ENCODE data around the gene AWAT2. TPM values are rescaled to one million over a fixed set of nuclear protein-coding genes. Genes with fewer than 3 reads are reported as not detected.

Gene AWAT2
- total RNA-seq, 1 donor from 2014 or later, result not detected

DNA sequence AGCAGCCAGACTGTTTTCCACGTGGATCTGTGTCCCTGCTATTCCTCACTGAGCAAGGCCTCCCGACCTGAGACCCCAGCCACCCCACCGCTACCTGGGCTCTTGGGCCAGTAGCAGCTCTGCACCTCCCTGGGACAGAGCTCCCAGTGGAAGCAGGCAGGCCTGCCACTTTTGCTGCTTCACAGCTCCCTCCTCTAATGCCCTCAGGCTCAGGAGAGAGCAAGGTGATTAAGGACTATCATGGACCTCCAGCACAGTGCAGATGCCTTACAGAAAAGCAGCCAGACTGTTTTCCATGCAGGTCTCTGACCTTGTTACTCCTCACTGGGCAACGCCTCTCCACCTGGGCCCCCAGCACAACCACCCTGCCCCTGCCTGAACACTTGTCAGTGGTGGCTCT lies 37.0 kb downstream of the AWAT2 start:
- CTCF ChIA-PET, result no interaction called here
- H3K4me1 Mint-ChIP-seq, result no peaks in the 10 kb centered on the region
- ATAC-seq (ENCODE audit: low read depth), result no peak

DNA sequence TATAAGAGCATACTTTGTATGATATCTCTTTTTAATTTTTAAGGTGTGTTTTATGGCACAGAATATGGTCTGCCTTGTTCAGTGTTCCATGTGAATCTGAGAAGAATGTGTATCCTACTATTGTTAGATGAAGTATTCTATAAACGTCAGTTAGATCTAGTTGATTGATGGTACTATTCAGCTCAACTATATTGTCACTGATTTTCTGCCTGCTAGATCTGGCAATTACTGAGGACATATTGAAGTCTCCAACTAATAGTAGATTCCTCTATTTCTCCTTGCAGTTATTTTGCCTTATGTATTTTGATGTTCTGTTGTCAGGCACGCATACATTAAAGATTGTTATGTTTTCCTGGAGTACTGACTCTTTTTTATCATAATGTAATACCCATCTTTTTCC lies 39.8 kb downstream of the AWAT2 start:
- intact Hi-C loops (cut with micrococcal nuclease), result no loop called here
- CTCF ChIA-PET, result no interaction called here
- Mint-ChIP-seq H3K9me3 (peaks cover 2% of the 10 kb centered on the region), H3K27ac (no peak overlapping the region), H3K4me1 (no peaks in the 10 kb centered on the region), H3K27me3 (no peaks in the 10 kb centered on the region), H3K4me3 (no peak overlapping the region), H3K36me3 (ENCODE audit: low read depth) (no peaks in the 10 kb centered on the region)
- POLR2A ChIA-PET, result no interaction called here
- DNase-seq (no peak), ATAC-seq (ENCODE audit: low read depth) (no peak)
- TF ChIP-seq, protein P1, sequence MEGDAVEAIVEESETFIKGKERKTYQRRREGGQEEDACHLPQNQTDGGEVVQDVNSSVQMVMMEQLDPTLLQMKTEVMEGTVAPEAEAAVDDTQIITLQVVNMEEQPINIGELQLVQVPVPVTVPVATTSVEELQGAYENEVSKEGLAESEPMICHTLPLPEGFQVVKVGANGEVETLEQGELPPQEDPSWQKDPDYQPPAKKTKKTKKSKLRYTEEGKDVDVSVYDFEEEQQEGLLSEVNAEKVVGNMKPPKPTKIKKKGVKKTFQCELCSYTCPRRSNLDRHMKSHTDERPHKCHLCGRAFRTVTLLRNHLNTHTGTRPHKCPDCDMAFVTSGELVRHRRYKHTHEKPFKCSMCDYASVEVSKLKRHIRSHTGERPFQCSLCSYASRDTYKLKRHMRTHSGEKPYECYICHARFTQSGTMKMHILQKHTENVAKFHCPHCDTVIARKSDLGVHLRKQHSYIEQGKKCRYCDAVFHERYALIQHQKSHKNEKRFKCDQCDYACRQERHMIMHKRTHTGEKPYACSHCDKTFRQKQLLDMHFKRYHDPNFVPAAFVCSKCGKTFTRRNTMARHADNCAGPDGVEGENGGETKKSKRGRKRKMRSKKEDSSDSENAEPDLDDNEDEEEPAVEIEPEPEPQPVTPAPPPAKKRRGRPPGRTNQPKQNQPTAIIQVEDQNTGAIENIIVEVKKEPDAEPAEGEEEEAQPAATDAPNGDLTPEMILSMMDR (IDR thresholded peaks at IDR 0.05), result no peak

More for the DNA sequence above, 37.0 kb downstream of the AWAT2 start:
- Mint-ChIP-seq H3K4me3 (no peak overlapping the region), H3K27ac (no peak overlapping the region), H3K27me3 (no peaks in the 10 kb centered on the region), H3K9me3 (peaks cover 2% of the 10 kb centered on the region), H3K36me3 (ENCODE audit: low read depth) (no peaks in the 10 kb centered on the region)
- intact Hi-C loops (cut with micrococcal nuclease), result no loop called here
- POLR2A ChIA-PET, result no interaction called here
- no peak for DNase-seq
- TF ChIP-seq, protein P1 (IDR thresholded peaks at IDR 0.05), result no peak

DNA sequence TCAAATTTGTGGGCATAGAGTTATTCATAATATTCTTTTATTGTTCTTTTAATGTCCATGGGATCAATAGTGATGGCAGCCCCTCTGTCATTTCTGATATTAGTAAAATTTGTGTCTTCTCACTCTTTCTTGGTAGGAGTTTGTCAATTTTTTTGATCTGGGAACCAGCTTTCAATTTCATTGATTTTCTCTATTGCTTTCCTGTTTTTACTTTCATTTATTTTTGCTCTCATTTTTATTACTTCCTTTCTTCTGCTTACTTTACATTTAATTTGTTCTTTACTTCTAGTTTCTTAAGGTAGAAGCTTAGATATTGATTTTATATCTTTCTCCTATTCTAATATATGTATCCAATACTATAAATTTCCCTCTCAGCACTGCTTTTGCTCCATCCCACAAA lies 40.7 kb downstream of the AWAT2 start:
- Mint-ChIP-seq H3K4me1 (no peaks in the 10 kb centered on the region), H3K27me3 (no peaks in the 10 kb centered on the region), H3K27ac (no peak overlapping the region), H3K9me3 (peaks cover 2% of the 10 kb centered on the region), H3K4me3 (no peak overlapping the region), H3K36me3 (ENCODE audit: low read depth) (no peaks in the 10 kb centered on the region)
- CTCF ChIA-PET, result no interaction called here
- ATAC-seq (ENCODE audit: low read depth) (no peak), DNase-seq (no peak)
- TF ChIP-seq, protein P1 (IDR thresholded peaks at IDR 0.05), result no peak
- intact Hi-C loops (cut with micrococcal nuclease), result no loop called here
- POLR2A ChIA-PET, result no interaction called here

DNA sequence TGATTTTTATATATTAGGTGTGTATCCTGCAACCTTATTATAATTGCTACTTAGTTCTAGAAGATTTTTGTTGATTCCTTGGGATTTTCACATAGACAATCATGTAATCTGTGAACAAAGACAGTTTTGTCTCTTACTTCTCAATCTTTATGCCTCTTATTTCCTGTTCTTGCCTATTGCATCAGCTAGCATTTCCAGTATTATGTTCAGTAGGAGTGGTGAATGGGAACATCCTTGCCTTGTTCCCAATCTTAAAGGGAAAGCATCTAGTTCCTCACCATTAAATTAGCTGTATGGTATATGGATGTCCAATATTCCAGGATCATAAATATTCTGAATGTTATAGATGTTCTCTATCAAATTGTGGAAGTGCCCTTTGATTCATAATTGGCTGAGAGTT lies 41.8 kb downstream of the AWAT2 start:
- Mint-ChIP-seq H3K27me3 (no peaks in the 10 kb centered on the region), H3K9me3 (peaks cover 2% of the 10 kb centered on the region), H3K27ac (no peak overlapping the region), H3K4me3 (no peak overlapping the region), H3K36me3 (ENCODE audit: low read depth) (no peaks in the 10 kb centered on the region), H3K4me1 (no peaks in the 10 kb centered on the region)
- CTCF ChIA-PET, result no interaction called here
- ATAC-seq (ENCODE audit: low read depth) (no peak), DNase-seq (no peak)
- POLR2A ChIA-PET, result no interaction called here
- TF ChIP-seq, protein P1 (IDR thresholded peaks at IDR 0.05), result no peak
- intact Hi-C loops (cut with micrococcal nuclease), result no loop called here

GRCh38 chrX:70001708-70002341 lies 47.9 kb downstream of the AWAT2 start:
- Mint-ChIP-seq H3K4me1 (no peaks in the 10 kb centered on the region), H3K27ac (no peak overlapping the region), H3K4me3 (no peak overlapping the region), H3K27me3 (peaks cover 2% of the 10 kb centered on the region), H3K36me3 (ENCODE audit: low read depth) (no peaks in the 10 kb centered on the region), H3K9me3 (peaks cover 2% of the 10 kb centered on the region)
- ChIA-PET CTCF (no interaction called here), POLR2A (no interaction called here)
- intact Hi-C loops (cut with micrococcal nuclease), result no loop called here
- TF ChIP-seq, protein P1 (IDR thresholded peaks at IDR 0.05), result no peak
- ATAC-seq (ENCODE audit: low read depth) (no peak), DNase-seq (no peak)

Measured in activated B cell treated with CpG ODN at 0.5 μM for 24 hours (primary cell).